DMS53 treated with DMSO at 0.1 percent for 48 hours (cell line): ENCODE data around the gene EFCAB3.
"Not testable (repeated sequence)": the region's sequence is repeated elsewhere in the genome, so short reads cannot be mapped to it uniquely, and the experiment has no call there.

ENCODE experiments used
- DNase-seq: peaks from one replicate; lab custom pipeline; 2025; ENCODE audit not compliant: unreplicated experiment; lab: John Stamatoyannopoulos, UW

Gene EFCAB3

DNA sequence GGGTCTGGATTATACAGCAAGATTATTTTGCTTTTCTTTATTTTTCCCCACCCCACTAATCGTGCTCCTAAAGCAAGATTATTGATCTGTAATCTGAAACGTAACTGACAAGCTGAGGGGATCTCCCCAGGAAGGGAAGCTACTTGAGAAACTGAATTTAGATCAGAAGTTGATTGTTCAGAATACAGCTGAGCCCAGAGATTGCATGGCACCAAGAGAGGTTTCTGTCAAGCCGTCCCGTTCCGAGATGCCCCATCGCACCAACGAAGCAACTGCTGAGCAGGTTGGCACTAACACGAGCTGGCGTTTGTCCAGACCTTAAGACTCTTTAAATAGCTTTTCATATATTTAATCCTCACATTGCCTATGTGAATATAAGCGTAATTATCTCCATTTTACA is 78.1 kb downstream of the EFCAB3 start:
- DNase-seq = not testable (repeated sequence)

DNA sequence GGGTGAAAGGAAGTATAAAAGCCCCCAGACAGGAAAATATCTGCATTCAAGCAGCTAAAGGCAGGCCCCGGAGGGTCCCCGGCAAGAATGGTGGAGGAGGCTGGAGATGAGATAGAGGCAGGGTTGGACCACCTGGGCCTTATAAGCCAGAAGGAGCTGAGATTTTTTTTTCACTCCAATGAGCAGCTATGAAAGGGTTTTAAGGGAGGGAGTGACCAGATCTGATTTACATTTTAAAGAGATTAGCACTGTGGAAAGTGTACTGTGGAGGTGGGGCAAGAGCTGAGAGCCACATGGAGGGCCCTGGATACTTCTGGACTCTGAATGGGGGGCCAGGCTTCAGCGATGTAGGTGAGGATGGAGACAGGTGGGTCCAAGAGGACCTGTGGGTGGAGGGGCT is 84.1 kb downstream of the EFCAB3 start:
- not testable (repeated sequence) for DNase-seq

DNA sequence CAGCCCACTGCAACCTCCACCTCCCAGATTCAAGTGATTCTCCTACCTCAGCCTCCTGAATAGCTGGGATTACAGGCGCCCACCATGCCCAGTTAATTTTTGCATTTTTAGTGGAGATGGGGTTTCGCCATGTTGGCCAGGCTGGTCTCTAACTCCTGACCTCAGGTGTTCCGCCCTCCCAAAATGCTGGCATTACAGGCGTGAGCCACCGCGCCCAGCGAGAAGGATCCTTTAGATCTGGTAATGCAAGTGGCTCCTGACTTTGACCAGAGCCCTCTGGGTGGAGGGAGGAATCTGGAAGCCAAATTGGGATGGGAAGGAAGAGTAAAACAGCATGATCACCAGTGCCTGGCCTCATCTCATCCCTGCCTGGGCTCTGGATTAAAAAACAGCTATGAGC is 84.9 kb downstream of the EFCAB3 start:
- not testable (repeated sequence) for DNase-seq
